SIG-M5 treated with dmso at 0.1 percent for 504 hours (cell line): Measurements from ENCODE around the gene TRMT11.
"Not testable (repeated sequence)": the region's sequence is repeated elsewhere in the genome, so short reads cannot be mapped to it uniquely, and the experiment has no call there.

Source experiments
- DNase-seq: peaks from one replicate; lab custom pipeline; 2025; ENCODE audit not compliant: unreplicated experiment; lab: John Stamatoyannopoulos, UW

The TRMT11 gene

DNA sequence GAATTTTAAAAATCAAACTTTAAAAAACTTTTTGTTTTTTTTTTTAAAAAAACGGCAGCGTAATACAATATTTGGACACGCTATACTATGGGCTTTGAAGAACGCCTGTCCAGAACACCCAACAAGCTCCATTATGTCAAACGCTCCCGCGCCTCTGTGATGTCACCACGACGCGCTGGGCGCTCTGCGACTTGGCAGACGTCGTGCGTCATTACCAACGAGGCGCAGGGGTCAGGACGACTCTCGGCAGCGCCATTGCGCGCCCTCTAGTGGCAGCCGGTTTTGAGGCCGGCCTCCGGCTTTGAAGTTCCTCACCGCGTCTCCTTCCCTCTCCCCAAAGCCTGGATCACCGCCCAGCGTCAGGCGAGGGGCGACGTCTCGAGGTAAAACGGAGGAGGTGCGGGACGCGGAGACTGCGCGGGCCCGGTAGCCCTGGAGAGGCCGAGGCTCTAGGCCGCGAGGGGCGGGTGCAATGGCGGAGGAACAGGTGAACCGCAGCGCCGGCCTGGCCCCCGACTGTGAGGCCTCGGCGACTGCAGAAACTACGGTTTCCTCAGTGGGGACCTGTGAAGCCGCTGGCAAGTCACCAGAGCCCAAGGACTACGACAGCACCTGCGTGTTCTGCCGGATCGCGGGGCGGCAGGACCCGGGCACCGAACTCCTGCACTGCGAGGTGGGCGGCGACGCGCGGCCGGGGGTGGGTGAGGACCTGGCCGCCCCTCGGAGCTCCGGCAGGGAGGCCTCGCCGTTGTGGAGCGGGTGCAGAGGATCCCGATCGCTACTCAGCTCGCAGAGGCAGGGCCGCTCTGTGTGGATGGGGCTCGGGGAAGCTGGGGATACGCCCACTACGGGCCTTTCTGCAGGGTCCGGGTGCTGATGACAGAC lies 29.6 kb upstream of the TRMT11 start, which contains the start of gene HINT3:
Gene HINT3, plus strand, starts transcription at position 265 of the 885 bp plus-strand sequence. Its CDS starts 208 bp downstream, at position 473.
- peak; percentile 90 for DNase-seq

DNA sequence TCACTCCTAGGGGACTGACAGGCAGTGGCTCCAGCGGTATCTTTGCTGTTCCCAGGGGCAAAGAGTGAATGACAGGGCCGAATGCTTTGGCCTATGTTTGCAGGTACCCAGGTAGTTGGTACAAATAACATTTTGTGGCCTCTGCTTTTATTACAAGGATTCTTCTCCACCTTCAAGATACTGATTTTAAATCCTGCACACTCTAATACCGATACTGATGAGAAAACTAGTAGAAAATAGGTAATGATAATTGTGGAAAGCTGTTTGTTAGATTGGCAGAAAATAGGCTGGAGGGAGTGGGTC lies 29.0 kb upstream of the TRMT11 start:
- DNase-seq = no peak

DNA sequence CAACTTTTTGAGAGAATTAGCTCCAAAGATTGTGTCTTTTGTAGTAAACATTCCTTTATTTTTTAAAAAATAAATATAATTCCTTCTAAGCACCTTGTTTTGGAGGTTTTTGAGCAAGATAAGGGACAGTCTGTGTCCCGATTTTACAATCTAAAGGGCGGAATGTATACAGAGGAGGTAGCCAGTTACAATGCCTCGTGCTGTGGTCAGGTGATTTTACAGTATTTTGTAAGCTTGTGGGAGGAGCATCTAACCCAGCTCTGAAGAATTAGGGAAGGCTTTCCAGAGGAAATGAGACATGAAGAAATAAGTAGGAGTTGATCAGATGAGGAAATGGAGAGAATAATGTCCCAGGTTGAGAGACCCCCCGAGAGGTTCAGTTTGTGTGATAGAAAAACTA lies 28.5 kb upstream of the TRMT11 start:
- DNase-seq = peak; percentile 79

DNA sequence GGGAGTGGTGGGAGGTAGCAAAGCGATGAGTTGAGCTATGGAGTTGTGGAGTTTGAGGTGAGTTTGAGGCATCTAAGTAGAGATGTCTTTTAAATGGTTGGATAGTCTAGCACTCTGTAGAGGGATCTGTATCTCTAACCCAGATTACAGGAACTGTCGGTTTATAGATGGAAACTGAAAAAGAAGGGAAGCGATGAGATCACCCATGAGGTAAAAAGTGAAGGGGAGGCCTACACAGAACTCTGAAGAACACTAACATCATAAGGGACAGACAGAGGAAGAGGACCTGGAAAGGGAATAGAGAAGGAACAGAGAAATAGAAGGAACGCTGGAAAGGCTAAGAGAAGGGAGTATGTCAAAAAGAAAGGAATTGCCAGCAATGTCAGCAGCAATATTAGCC lies 27.3 kb upstream of the TRMT11 start:
- DNase-seq = no peak

DNA sequence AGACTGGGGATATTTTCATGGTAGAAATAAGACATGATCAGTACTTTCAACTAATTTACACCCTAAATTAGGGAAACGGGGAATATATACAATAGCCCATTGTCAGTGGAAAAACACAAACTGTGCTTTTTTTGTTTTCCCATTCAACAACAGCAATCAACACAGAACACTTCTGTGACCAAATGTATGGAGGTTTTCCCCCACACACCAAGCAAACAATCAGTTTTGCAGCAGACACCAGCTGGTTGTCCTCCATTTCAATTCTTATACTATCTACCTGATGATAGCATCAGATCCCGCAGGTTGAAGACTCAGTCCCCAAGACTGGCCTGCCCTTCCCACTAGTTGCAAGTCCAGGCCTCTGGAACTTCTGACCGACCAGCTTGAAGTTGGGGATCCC lies 25.2 kb upstream of the TRMT11 start:
- no peak for DNase-seq

DNA sequence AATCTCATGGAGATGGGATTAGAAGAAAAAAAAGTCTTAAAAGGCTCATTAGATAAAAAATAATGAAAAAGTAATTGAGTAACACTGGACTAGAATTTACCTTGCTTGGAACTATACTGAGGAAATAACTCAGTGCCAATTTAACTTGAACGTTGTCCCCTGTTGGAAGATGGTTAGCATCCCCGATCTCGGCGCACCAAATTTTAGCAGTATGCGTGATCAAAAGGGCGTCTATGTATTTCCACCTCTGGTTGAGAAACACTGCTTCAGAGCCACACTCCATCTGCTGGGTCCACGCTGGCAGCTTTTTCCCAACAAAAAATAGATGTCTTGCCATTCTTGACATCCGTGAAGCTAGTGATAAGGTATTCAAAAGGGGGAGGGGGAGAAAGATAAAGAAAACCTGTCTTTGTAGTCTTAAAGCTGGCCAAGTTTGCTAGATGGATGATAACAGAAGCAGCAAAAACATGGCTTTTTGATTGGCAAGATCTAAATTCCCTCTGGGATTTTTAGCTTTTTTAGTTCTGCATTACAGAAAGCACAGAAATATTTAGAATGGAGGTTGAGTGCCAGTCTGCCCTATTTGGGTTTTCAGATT lies 23.3 kb upstream of the TRMT11 start:
- DNase-seq = no peak

DNA sequence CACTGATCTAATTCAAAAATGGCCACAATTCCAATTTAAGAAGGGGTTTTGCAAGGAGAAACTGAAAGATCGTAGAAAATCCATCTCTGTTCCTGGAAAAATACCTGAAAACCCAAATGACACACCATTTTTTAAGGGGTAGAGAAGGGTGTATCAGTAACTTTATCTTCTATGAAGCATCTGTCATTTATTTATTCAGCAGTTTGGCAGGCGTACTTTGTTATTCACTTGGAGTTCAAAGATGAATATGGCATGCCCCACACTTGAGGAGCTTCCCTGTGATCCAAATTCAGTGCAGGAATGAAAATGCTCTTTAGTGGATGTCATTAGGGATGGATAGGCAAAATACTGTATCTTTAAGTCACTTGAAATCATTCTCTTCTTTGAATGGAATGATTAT lies 22.5 kb upstream of the TRMT11 start:
- DNase-seq = no peak

DNA sequence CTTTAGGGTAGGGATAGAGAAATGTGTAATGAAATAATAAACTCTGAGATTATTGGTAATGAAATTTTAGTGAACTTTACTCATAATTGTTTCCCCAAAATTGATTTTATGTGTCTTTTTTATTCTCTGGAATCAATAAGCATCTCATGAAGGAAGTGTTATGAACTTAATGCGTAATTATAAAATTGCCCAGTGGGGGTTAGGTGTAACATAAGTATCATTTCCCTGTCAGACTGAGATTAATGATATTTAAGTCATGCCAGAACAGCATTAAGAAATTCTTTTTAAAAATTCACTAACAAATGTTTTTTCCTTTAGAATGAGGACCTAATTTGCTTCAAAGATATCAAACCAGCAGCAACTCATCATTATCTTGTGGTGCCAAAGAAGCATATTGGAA lies 19.8 kb upstream of the TRMT11 start:
- DNase-seq = no peak

DNA sequence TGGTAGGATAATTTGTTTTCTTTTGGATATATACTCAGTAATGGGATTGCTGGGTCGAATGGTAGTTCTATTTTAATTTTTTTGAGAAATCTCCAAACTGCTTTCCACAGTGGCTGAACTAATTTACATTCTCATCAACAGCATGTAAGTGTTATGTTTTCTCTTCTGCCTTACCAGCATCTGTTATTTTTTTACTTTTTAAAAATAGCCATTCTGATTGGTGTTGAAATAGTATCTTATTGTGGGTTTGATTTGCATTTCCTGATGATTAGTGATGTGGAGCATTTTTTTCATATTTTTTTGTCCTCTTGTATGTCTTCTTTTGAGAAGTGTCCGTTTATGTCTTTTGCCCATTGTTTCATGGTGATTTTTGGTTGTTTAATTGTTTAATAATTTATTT lies 17.8 kb upstream of the TRMT11 start:
- no peak for DNase-seq

DNA sequence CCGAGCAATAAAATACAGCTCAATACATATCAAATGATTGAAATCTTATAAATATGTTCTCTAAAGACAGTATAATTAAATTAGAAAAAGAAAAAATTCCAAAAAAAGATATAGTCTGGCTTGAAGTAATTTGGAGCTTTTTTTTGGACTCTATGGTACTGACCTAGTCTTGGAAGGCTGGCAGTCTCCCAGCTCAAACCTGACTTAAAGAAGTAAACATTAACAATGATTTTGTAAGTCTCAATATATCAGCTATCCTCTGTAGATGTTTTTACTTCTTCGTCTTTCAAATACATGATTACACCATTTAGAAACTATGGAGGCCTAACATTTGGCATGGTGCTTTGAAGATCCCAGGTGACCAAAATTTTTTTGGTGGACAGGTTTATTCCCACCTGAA lies 15.6 kb upstream of the TRMT11 start:
- no peak for DNase-seq

DNA sequence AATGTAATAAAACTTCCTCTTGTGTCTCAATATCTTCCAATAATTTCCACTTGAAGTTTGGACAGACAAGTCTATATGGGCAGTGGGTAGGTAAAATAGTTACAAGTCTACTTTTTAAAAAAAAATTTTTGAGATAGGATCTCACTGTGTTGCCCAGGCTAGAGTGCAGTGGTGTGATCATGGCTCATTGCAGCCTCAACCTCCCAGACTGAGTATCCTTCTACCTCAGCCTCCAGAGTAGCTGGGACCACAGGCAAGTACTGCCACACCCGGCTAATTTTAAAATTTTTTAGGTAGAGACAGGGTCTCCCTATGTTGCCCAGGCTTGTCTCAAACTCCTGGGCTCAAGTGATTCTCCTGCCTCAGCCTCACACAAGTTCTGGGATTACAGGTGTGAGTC lies 13.9 kb upstream of the TRMT11 start:
- DNase-seq = not testable (repeated sequence)

DNA sequence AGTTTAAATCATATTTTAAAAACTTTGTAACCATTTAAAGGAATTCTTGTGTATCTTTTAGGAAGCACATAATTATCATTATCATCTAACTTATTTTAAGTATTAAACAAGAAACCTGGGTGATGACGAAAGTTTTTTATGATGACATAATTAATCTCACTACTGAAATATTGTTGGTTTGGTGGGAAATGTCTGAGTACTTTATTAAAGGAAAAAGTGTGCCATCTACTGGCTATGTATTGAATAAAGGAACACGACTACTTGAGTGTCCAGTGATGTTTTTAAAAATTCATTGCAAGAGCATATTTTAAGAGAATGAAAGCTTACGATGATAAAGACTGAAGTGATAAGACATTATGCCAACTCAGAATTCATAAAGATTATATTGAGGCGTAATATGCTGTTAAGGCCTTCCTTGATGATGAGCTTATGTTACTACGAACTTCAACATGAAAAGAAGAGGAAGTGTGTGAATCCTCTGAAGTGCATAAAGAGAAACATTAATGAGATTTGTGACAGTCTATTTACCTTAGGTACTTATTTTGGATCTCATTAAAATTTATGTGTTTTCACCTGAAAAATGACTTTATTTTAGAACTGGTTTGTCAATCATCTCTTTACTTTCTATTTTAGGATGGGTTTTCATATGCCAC lies 12.0 kb upstream of the TRMT11 start:
- DNase-seq = peak; percentile 60

DNA sequence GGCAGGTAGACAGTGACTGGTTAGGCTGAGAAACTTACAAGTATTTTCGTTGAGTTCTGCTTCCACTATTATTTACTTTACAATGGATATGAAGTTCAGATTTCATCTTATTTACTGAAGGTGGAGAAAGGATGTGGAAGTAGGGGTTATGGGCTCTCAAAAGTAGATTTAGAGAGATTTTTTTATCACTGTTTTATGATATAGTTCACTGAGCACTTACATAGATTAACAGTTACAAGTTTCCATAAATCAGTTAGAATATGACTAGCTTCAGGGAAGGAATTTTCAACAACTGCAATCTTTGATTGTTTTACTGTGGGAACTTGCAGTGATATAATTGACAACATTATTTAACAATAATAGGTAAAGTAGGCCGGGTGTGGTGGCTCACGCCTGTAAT lies 7.2 kb upstream of the TRMT11 start:
- DNase-seq = no peak

DNA sequence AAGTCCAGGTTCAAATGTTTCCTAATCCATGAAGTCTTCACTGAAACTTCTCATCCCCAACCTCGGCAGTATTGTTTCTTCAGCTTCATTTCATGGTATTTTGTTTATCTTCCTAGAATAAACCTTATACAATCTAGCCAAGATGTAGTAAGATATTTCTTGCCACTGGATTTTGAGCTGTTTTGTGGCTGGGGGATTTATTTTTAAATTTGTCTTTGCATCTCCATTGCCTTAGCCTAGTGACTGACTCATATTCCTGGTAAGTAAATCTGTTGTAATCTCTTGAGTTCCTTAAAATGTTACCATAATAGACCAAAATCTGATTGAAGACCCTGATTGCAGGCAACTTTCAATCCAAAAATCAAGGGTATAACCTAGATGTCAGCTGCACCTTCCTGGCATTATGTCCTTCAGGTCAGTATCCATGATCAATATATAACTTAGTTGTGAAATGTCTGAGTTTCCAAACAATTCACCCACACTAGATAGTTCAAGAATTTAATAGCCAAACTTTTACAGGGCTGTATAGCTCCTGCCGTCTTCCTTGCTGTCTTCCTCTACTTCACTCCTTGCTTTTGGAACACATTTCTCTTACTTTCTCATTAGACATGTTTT lies 4.7 kb upstream of the TRMT11 start:
- DNase-seq = no peak

DNA sequence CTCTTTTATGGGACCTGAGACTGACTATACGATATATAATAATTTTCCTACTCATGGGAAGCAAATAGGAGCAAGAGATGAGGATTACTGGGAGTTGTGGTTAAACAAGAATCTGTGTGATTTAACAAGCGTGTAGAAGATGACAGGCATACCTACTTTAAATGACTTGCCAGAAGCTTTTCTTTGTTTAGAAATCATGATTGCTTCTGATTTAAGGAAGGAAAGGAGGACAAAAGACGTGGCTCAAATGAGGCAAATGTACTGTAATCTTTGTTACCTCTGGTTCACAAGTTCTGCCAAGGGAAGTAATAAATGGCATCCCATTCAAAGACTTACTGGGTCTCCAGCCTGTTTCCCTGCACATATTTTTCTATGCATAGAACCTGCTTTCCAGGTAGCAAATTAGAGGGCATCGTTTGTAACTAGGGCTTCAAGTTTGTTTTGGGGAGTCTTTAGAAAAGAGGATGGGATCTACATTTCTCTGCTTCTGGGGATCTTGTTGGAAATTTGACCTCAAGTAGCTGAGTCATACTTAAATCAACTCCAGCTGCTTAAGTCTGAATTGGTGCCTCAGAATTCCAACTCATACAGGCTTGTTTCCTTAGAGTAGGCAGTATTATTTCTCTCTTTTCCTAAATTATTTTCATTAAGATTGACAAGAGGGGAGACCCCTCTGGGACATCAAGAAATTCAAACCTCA lies 2.9 kb upstream of the TRMT11 start:
- DNase-seq = no peak

DNA sequence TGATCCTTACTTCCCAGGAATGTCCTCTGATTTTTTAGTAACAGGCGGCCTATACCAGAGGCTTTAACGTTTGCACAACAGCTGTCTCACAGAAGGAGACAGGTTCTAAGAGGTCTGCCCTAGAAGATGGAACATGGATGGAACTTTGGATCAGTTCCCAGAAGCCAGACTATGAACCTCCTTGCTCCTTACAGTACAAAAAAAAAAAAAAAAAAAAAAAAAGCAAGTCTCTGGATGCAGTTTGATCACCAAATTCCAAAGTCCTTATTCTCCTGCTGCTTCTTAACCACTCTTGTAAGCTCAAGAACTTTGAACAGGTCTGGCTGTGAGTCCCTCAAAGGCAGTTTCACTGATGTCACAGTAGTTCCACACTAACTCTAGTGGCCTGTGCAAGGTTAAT lies 2.0 kb upstream of the TRMT11 start:
- no peak for DNase-seq

DNA sequence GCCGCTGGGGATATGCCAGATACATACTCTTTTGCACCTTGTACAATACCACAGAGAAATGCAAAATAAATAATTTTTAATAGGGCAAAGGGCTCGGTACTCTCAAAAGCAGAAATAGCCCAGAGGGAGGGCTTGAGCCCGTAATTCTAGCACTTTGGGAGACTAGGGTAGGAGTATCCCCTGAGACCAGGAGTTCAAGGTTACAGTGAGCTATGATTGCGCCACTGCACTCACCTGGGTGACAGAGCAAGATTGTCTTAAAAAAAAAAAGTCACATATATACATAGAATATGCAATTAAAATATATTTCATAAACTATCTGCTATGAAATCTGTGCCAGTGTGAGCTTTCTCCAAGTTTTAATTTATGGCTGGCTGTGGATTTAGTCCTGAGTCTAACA lies 818 bp upstream of the TRMT11 start:
- DNase-seq = no peak

DNA sequence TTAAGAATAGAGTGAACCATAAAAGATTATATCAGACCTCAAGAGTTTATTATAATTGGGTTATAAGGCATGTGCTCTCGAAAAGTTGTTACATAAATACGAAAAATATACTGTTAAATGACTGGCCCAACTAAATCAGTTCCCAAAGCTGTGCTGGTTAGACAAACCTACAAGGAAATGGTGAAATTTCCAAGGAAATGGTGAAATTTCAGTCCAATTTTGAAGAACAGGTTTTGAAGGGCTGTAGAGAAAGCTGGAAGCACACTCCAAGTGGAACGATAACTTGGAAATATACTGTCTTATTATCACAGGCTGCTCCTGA lies 400 bp upstream of the TRMT11 start:
- DNase-seq = no peak

DNA sequence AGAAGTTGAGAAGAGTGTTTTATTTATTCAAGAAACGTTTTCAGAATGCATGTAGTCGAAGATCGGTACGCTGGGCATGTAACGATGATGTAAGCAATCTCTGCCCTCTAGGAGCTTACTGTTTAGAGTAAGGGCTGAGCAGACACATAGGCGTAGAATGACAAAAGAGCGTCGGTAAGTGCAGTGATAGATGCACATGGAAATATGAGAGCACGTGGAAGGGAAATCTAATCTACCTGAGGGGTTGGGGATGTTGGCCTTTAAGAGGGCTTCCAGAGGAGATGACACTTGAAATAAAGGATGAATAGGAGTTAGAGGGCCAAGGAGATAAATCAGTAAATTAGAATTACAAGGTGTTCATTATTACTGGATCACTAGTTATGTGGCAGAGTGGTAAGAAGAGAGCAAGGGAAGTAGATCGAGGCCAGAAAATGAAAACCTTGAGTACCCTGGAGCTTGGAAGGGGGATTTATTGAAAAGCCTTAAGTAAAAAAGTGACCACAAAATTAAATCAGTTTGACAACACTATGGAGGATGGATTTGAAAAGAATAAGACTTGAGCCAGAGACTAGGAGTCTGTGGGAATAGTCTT lies 782 bp downstream of the TRMT11 start:
- DNase-seq = no peak

DNA sequence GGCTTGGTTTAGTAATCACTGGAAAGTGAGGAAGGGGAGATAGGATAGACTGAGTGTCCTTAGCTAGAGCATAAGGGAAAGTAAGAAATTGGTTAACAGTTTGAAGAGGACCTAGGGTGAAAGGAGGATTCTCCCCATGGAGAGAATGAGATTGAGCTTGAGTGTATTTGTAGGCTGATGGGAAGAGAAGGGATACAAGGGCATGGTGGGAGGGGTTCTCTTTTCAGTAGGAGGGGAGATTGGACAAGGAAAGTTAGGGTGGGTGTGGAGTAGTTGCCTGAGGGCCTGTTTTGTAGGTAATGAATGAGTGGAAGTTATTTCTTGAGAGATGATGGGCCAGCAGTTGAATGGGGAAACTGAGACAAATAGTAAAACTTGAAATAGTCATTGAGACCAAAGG lies 1.9 kb downstream of the TRMT11 start:
- DNase-seq = no peak

DNA sequence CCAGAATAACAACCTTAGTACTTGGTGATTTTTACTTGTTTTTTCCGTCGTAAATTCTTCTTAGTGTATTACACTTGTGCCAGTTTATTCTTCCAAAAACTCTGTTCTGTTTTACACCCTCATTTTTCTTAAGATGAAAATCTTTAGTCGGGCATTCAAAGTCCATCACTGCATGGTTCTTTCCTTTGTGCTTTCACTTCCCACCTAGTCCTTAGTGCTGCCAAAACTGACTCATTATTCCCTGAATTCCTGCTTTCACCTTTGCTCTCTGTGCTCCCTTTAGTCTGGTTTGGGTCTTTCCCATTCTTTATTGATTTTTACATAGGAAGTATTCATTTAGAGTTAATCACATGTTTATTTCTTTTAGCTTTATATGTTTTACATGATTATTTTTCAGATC lies 3.3 kb downstream of the TRMT11 start:
- DNase-seq = no peak
